GM18868 (cell line): ENCODE results near the gene RALGPS1.
A peak's percentile ranks its signal among the peaks of the same experiment; 100 is the strongest.

Experiments used
- ATAC-seq: cut with Tn5 transposase; IDR thresholded peaks from one replicate; pipeline ENCODE4 v1.9.1; 2021; ENCODE audit warnings: mild to moderate bottlenecking, moderate library complexity; ENCODE audit not compliant: unreplicated experiment

Gene RALGPS1

GRCh38 chr9:126904586-126904985 lies 10.0 kb upstream of the RALGPS1 start:
- ATAC-seq: no peak

GRCh38 chr9:126906091-126906490 lies 8.5 kb upstream of the RALGPS1 start:
- ATAC-seq: no peak

- ATAC-seq: no peak
These were observed 7.5 kb upstream of the RALGPS1 start for GRCh38 chr9:126907058-126907457.

- peak; percentile 3 for ATAC-seq
These were observed 767 bp downstream of the RALGPS1 start for GRCh38 chr9:126915281-126915816.

GRCh38 chr9:126915846-126916543 lies 1.4 kb downstream of the RALGPS1 start:
- ATAC-seq: no peak

GRCh38 chr9:126916909-126917308 lies 2.3 kb downstream of the RALGPS1 start:
- ATAC-seq: no peak

- ATAC-seq: no peak
These were observed 4.6 kb downstream of the RALGPS1 start for GRCh38 chr9:126919193-126919592.

GRCh38 chr9:126925876-126926275 lies 11.3 kb downstream of the RALGPS1 start:
- ATAC-seq: no peak

- no peak for ATAC-seq
These were observed 11.8 kb downstream of the RALGPS1 start for GRCh38 chr9:126926364-126926763.

- ATAC-seq: no peak
These were observed 12.8 kb downstream of the RALGPS1 start for GRCh38 chr9:126927419-126927818.

GRCh38 chr9:126932871-126933321 lies 18.3 kb downstream of the RALGPS1 start:
- ATAC-seq: no peak

GRCh38 chr9:126933334-126933980 lies 18.9 kb downstream of the RALGPS1 start:
- ATAC-seq: no peak

- no peak for ATAC-seq
These were observed 19.9 kb downstream of the RALGPS1 start for GRCh38 chr9:126934441-126934840.

- ATAC-seq: no peak
These were observed 21.0 kb downstream of the RALGPS1 start for GRCh38 chr9:126935630-126936029.

- ATAC-seq: no peak
These were observed 22.9 kb downstream of the RALGPS1 start for GRCh38 chr9:126937444-126937843.

- no peak for ATAC-seq
These were observed 23.7 kb downstream of the RALGPS1 start for GRCh38 chr9:126938327-126938726.

- ATAC-seq: no peak
These were observed 25.2 kb downstream of the RALGPS1 start for GRCh38 chr9:126939821-126940221.

GRCh38 chr9:126942399-126942798 lies 27.8 kb downstream of the RALGPS1 start:
- ATAC-seq: no peak

- ATAC-seq: no peak
These were observed 31.1 kb downstream of the RALGPS1 start for GRCh38 chr9:126945682-126946081.

- ATAC-seq: no peak
These were observed 32.9 kb downstream of the RALGPS1 start for GRCh38 chr9:126947529-126947928.

- ATAC-seq: no peak
These were observed 37.8 kb downstream of the RALGPS1 start for GRCh38 chr9:126952205-126952977.
